Bone marrow (tissue), 2 donors: ENCODE measurements around the gene USP24.
"Not testable (repeated sequence)": the region's sequence is repeated elsewhere in the genome, so short reads cannot be mapped to it uniquely, and the experiment has no call there.

ENCODE experiments used
- DNase-seq, 2 donors: peaks; one replicate each; lab custom pipeline; 2025; lab: John Stamatoyannopoulos, UW

The USP24 gene

DNA sequence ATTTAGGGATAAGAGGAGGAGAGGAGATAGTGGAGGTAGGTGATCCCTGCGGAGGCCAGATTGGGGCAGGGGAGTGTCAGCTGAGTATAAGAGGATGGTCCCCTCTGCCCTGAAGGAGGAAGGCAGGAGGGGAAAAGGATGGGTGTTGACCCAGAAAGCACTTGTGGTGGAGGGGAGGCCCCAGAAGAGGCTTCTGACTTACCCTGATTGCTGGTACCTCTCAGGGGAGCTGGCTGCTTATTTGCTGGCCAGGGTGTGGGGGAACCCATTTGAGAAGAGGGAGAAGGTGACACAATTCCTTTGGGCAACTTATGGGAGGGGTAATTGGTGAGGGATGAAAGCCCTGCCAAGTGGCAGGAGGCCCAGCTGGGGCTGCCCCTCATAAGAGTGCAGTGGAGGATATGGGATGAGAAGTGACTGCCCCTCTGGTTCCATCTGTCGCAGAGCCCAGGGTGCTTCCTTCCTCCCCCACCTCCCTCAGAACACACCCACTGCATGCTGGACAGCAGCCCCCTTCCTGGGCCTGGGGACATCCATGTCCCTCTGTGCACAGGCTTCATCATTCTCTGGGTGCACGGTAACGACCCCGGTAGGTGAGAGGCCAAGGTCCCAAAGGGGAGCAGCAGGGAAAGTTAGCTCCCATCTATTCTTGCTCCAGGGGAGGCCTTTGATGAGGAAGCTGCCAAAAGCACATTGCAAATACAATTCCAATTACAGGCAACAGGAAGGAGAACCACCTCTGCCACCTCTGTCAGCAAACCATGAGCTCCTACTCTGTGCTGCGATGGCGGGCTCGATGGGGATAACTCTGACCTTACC lies 177.2 kb downstream of the USP24 start:
- no peak for DNase-seq

DNA sequence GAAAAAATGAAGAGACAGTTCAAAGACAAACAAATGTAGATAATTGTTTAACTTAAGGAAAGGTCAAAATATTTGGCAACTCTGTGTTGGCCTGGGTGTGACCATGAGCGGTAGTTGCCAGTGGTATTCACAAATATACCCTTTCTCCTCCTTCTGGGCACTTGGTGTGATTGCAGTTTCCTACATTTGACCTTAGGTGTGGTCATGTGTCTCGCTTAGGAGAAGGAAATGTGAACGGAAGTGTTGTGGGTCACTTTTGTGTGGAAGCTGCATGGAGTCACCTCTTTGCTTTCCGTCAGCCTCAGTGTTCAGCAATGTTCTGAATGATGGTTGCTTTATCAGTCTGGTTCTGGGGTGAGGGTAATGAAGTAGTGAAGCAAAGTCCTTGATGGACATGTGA lies 179.3 kb downstream of the USP24 start:
- DNase-seq, result no peak

DNA sequence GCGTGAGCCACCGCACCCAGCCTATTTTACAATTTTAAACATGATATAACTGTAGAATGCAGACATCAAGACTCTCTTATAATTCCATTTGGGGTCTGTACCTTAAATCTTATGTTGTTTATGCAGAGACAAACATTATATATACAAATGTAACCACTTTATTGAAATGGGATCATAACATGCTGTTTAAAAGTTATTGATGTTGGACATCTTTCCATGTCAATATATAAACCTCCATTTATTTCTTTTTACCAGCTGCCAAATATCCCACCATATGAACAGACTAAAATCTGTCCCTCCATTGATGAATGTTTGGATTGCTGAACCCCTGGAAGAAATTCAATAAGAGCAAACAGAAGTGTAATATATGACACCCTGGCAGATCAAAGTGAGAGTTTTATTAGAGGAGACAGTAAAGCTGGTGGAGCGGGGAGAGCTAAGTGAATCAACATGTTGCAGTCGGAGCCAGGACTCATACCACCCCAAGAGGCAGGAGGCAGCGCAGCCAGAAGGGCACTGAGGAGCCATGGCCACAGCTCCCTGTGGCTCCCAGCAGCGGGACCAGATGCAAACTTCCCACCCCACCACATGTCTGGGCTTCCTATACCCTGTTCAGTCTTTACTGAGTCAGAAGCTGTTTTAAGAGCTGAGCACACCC lies 180.6 kb downstream of the USP24 start:
- no peak for DNase-seq

GRCh38 chr1:55033265-55033614 lies 181.9 kb downstream of the USP24 start:
- no peak for DNase-seq

- not testable (repeated sequence) for DNase-seq
Measured at GRCh38 chr1:55031098-55031497, 184.1 kb downstream of the USP24 start.

DNA sequence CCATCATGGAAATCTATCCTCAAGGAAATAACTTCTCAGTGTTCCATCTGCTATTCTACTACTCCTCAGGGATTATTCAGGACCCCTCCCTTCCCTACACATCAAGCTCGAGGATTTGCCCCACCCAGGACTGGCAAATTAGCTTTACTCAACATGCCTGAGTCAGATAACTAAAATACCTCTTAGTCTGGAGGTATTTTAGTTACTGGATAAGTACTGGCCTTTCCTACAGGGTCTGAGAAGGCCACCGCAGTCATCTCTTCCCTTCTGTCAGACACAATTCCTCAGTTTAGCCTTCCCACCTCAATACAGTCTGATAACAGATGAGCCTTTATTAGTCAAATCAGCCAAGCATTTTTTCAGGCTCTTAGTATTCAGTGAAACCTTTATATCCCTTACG lies 188.5 kb downstream of the USP24 start:
- not testable (repeated sequence) for DNase-seq

DNA sequence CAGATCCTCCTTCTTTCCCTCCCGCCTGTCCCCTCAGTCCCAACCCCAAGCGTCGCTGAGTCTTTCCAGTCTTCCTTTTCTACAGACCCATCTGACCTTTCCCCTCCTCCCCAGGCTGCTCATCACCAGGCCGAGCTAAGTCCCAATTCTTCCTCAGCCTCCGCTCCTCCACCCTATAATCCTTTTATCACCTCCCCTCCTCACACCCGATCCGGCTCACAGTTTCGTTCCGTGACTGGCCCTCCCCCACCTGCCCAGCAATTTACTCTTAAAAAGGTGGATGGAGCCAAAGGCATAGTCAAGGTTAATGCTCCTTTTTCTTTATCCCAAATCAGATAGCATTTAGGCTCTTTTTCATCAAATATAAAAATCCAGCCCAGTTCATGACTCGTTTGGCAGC lies 191.0 kb downstream of the USP24 start:
- DNase-seq, result not testable (repeated sequence)

DNA sequence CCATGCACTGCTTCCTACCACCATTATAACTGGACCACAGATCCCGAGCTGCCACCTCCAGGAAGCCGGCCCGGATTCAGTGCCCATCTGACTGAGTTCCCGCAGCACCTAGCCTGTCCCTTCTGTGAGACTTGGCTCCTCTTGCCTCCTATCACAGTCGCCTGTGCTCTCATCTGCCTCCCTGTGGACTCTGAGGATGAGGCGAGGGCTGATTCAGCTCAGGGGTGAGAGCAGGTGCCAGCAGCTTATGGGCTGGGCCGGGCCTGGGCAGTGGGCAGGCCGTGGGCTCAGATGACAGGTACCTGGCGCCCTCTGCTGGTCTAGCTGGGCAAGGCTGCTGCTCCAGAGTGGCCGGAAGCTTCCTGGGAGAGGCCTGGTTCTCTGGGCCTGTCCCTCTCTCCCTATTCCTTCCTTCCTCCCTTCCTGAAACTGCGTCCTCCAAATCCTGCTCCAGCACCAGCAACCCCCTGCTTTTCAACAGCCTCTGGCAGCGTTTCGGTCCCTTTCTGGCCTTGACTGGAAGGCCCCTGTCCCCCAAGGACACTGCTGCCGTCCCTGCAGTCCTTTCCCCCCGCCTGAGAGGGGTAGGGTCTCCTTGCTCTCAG lies 193.1 kb downstream of the USP24 start:
- peak; percentile 14 to 22 for DNase-seq

GRCh38 chr1:55018395-55018794 lies 196.8 kb downstream of the USP24 start:
- DNase-seq, result no peak
